ENCODE measurements around the gene MAP4K4.

MAP4K4 gene

DNA sequence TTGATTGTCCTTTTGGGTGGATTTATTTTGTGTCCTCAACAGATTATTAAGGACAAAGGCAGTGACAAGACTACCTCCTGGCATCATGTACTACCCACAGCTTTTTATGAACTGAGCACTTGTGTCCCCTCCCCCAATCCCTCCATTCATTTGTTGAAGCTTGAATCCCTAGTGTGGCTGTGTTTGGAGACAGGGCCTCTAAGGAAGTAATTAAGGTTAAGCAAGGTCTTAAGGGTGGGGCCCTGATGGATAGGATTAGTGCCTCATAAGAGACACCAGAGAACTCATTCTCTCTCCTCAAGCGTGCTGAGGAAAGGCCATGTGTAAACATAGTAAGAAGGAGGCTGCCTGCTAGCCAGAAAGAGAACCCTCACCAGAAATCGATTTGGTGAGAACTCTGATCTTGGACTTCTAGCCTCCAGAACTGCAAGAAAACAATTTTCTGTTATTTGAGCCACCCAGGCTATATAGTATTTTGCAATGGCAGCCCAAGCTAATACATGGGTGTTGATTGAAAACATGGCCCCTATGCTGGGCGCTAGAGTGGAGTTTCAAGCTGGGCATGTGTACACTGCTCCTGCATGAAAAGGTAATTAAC is 3.4 kb upstream of the MAP4K4 start:
- DNase-seq = no peak

DNA sequence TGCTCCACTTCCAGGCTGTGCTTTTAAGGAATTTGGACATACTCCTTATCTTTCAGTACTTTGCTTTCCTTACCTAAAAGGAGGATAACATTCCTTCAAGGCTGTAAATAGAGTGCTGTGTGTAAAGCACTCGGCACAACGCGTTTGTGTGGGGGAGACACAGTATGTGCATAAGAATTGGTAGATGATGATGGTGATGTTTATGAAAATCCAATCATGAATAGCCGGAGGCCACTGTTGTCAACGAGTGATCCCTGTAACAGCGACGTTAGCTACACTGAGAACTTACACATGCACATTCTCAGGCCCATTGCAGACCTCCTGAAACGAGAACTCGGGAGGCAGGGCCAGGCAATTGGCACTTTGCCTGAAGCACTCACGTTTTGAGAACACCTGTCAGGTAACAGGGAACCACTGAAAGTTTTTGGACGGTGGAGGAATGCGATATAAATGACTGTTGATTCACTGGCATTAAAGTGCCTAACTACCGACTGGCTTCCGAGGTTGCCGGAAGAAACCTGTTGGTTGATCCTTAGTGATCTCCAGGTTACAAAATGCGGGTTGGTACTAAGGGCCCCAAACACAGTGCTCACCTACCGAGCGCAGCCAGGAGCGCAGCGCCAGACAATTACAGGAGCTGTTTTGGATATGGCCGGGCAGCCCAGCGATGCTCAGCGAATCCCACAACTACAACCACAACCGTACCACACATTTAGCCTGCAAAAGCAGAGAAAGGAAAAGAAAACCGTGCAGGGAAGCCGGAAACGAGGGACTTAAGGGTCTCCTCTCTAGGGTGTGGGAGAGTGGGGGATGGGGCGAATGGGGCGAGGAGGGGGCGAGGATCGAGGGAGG is 1.0 kb upstream of the MAP4K4 start:
- DNase-seq = no peak

DNA sequence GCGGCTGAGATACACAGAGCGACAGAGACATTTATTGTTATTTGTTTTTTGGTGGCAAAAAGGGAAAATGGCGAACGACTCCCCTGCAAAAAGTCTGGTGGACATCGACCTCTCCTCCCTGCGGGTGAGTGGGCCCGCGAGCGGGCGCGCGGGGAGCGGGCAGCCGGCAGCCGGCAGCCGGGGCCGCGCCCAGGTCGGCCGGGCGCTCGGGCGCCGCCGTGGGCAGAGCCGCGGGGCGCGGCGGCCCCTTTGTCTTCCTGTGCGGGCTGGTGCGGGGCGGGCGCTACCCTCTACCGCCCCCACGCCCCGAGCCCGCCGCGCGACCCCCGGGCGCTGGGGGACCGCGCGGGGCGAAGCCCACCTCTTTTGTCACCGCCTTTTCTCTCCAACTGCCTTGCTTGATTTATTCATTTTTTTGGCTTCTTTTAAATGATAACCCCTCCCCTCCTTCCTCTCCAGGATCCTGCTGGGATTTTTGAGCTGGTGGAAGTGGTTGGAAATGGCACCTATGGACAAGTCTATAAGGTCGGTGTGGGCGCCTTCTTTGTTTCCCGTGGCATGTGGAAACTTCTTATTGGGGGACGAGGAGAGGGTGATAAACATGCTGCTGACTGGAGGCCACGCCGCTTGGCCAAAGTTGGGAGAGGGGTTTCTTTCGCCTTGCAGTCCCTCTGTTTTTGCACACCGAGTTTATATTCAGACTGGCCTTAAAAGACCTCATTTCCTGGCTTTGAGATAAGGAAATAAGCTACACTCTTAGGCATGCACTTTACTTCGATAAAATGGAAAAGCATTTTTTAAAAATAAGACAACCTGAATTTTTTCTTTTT is 722 bp downstream of the MAP4K4 start:
- no peak for DNase-seq

DNA sequence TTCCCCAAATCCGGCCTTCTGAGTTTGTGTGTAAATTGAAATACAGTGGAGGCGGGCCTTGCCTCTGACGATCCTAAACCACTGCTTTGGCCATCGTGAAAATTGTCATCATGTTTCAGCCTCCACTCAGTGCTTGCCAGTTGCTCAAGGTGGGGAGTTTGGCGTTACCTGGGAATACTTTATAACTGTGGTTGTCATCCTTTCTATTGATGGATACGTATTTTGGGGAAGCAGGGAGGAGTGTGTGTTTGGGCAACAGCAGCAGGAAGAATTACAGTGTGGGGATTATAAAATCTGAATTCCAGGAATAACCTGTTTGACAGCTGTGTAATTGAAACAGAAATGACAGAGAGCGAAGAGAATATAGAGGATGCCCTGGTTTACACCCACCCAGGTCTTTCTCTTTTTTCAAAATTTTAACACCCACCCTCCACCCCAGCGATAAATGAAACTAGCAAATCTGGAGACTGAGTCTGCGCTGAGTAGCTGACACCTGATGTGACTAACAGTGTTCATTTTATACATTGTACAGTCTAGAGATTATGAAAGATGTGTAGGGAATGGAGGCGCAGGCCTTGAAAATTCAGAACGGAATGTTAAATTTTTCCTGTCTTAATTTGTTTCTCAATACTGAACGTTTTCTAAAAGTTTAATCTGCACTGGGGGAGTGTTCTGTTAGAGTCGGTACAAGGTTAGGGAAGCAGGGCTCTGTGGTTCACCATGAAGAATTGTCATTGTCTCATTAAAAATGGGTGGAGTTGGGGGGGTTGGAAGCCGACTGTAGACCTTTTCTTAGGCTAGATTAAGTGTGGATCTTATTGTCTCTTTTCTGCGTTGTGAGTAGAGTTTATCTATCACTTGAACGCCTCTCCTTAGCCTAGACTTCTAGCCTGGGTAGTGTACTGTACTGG is 1.6 kb downstream of the MAP4K4 start:
- DNase-seq = no peak

DNA sequence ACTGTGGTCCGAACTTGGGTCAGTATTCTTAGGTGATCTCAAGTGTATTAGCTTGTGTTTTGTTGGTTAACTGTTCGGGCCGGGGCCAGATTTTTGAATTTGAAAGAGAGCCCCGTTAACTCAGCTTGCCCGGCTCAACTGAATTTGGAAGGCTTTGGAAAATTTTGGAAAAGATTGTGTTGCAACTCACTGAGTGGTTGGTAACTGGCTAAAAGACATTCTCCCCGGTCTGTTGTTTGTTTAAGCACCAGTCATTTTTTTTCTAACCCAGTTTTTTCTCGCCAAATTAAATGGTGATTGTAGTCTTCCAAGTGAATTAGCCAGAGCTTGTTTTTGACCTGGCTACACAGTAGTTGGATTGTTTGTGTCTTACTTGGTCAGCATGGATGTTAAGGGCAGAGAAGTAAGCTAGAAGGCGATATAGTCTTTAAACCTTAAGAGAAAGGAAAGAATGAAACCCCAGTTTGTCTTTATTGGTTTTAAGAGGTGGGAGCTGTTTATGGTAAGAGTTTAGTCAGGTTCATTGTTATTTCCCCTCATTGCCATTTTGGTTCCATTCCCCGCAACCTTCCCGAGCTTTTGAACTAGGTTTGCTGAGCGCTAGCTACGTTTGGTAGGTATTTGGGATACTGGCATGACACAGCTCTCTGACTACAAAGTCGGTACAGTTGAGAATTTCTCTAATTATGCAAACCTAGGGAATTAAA is 2.4 kb downstream of the MAP4K4 start:
- no peak for DNase-seq

DNA sequence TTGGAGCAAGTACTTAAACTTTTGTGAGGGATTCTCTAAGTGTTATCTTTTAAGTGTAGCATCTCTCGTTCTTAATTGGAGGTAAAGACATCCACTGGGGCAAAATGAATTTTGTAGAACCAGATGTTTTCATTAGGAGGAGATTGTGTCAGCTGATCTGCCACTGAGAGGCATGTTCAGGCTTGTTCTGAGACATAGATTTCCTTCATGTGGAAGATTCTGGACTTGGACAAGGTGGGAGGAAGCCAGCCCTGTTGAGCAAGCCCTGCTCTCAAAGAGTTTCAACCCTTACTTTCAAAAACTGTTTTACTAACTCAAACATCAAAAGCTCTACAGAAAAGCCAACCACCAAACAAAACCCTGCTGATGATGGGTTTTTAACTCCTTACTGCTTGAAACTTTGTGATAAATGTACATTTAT is 6.5 kb downstream of the MAP4K4 start:
- no peak for DNase-seq

DNA sequence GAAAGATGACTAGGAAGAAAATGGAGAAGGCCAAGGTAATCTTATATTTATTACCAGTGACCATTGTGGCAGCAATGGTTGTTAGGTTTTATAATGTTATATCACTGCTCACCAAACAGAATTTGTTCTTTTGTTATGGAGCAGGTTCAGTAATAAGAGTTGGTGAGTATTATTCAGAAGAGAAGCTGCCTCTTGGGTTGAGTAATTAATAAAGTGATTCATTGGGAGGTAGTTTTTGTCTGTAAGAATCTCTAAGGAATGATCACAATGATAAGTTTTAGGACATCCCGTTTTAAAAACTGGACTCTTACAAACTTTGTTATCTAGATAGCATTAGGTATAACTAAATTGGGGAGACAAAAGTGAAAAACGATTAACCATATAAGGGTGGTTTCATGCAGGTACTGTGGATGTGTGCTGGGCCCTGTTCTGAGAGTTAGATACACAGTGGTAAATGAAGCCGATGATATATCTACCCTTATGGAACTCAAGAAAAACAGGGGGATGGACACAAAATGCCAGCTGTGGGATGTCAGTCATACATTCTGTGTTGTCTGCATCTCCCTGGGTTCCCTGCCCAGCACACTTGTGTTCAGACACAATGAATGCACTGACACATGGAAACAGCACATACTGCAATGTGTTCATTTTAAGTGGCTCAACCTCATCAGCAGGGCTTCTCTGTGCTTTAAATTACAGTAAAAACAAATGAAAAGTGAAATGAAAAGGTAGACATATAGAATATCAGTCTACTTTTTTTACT is 7.5 kb downstream of the MAP4K4 start:
- DNase-seq = no peak

DNA sequence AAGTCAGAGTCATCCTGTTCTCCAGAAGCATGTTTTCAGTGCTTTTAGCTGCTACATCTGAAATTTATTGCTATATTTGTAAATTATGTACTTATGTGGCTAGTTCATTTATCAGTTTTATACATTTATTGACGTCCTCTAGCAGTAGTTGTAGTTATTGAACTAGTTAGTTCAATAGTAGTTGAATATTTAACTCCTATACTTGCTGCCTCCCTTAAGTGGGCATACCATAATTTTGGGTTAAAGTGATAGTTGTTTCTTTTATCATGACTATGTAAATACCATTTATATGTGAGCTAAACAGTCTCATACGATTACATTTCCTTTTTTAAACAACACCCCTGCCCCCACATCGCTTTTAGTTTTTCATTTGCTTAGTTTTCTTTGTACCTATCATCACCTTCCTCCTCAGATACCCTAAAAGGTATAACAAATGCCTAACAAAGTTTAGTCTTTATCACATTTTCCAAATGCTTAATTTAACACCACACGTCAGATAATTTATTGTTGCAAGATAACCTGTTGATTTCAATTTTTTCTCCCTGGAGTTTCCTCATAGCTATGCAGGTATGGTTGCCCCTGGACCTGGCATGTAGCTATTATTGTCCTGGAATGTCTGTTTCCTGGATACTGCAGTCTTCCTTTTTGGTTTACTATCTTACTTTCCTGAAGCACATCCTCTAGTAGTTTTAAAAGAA is 8.8 kb downstream of the MAP4K4 start:
- DNase-seq = no peak

DNA sequence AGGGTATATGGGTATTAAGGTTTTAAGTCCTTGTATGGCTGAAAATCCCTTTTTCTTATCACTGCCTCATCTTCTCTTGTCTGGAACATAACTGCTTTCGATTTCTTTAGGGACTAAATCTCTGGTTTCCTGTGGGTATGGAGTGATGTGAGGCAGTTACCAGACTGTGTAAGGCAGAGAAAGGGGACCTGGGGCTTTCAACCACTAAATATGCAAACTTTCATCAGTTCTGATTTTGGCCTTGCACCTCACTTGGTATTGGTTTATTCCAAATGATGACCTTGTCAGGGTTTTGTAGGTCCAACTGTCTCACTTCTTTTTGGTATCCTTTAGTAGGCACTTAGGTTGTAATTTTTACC is 9.3 kb downstream of the MAP4K4 start:
- no peak for DNase-seq

DNA sequence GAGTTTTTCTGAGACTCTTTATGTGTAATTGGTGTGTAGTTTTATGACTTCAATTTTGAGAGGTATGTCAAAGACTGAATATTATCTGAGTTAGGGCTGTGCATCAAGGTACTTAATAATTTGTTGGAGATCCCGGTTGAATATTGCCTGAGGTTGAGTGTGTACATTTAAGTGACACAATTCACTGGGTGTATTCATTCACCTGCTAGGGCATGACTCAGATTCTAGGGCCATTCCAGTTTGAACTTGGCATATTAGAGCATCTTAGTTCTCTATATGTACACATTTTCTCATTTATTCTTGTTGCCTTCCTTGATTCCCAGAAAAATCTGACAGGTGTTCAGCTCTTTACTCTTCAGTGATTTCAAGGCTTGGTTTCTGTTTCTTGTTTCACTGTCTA is 12.5 kb downstream of the MAP4K4 start:
- no peak for DNase-seq

DNA sequence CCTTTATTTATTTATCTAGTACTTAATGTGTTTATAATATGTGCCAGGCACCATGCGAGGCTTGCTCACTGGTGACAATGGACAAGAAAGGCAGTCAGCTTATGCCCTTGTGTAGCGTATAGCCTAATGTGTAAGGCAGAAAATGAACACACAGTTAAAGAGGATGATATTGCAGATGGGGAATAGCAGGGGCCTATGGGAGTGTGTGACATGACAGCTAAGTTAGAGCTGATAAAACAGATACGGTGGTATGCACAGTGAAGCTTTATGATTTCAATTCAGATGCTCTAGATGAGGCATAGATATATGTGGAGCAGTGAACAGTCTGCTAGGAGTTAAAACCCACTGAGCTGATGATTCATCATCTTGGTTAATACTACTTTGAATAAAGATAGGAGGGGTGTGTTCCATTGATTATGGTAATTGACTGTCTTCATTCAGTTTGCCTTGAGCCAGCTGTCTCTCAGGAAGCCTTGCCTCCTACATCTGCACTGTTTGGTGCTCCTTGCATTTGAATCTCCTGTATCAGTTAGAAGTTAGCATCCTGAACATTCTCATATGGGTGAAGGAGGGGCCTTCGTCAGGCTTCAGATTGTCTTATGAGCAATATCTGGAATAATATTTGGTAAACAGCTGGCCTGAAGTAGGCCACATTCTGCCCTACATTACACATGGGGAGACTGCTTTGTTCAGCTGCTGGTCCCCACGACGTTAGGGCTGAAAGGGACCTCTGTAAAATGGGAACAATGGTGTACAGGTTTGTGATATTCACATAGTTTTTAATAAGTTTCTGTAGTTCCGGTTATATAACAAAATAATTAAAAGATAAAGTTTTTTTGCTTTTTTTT is 13.2 kb downstream of the MAP4K4 start:
- DNase-seq = no peak

DNA sequence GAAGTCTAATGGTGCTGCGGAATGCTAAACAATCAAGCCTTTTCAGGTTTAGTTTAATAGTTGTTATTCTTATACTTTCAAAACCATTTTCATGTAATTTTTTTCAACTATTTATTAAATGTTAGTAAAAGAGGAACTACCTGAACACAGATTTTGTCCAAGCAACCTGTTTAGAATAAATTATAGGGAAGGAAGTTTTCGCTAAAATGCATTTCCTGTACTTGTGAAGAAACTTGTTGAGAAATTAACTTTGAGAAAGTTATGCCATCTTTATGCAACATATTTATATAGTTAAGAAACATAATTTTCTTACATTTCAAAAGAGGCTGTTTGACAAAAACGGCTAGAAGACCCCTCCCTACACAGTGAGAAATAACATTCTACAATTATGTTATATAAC is 16.6 kb downstream of the MAP4K4 start:
- no peak for DNase-seq

DNA sequence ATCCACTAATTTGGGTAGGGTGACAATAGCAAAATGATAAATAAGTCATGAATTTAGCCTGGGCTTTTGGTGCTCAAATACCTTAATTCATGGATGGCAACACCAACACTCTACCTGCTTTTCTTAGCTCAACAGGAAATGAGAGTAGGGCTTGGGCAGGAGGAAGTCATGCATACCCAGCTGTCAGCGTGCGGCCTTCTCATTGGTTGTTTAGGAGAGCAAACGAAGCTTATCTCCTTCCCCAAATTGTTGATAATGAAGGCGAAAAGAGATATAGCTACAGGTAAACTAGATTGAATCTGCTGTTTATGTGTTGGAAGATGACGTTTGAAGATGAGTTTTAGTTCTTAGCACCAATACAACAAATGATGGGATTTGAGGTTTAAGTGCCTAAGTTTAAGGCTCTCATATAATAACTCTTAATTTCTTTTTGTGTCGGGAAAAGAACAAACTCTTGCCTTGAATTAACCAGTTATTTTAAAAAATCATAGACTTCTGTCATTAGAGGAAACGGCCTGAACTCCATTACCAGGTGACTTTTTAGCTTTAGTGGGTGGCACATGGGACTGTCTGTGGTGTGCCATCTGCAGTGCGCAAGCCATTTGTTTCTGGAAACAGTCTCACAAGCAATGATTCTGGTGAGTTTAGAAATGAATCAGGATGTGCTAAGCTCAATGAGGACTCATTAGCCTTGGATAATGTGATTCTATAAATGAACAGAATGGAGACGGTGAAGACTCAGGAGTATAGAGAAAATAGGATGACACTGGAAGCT is 19.8 kb downstream of the MAP4K4 start:
- peak; percentile 84 for DNase-seq

DNA sequence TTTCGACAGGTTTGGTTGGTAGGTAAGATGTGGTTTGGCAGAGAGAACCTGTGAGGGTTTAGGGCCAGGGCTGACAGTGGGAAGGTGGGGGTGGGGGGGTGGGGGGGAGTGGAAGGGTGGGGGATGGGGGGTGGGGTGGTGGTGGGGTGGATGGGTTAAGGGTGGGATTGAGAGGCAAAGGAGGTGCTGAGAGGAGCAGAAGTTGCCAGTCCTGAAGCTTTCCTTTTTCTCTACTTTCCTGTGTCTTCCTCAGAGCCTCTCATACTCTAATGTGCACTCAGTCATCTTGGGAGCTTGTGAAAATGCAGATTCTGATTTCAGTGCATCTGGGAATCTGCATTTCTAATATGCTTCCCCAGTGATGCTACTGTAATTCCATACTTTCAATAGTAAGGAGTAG is 21.0 kb downstream of the MAP4K4 start:
- no peak for DNase-seq

DNA sequence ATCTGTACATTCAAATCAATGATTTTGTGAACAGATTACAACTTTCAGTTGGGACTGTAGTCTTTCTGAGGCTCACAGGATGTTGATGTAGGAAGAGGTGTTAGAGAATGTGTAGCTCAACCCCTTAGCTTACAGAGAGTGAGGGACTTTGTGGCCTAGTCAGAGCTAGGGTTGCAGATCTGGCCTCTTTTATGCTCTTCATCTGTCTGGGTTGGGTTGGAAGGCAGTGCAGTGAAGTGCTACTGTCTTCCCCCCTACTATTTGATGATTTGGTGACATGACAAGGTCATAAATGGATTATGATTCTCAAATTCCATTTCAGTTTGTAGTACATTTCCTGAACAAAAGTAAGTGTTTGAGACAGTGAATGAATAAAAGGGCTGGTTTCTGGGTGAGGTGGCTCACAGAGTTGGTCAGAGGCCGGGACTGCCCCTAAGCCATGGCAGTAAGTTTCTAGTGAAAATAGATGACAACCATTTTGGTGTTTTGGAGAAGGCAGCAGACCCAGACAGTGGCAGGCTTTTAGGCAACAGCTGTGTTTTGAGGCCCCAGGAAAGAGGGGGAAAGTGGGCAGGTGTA is 21.6 kb downstream of the MAP4K4 start:
- DNase-seq = no peak

DNA sequence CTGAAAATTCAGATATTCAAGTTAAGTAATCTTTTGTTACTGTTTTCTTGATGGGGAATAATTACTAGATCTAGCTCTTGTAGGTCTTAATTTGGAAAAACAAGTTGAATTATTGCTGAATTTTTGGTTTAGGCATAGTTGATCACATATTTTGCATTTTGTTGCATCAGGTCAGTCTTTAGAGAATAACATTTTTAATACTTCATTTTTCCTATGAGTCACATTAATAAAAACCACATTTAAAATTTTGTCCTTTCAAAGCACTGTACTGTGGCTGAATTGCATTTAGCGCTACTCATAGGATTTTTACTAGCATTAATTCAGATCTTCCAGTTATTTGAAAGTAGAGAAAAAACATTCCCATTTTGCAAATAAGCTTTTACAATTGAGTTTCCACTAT is 23.2 kb downstream of the MAP4K4 start:
- no peak for DNase-seq

DNA sequence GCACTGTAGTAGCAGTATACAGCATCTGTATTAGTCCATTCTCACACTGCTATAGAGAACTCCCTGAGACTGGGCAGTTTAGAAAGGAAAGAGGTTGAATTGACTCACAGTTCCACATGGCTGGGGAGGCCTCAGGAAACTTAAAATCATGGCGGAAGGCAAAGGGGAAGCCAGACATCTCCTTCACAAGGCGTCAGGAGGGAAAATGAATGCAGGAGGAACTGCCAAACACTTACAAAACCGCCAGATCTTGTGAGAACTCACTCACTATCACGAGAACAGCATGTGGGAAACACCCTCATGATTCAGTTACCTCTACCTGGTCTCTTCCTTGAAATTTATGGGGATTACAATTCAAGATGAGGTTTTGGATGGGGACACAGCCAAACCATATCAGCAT is 25.4 kb downstream of the MAP4K4 start:
- peak; percentile 55 for DNase-seq

DNA sequence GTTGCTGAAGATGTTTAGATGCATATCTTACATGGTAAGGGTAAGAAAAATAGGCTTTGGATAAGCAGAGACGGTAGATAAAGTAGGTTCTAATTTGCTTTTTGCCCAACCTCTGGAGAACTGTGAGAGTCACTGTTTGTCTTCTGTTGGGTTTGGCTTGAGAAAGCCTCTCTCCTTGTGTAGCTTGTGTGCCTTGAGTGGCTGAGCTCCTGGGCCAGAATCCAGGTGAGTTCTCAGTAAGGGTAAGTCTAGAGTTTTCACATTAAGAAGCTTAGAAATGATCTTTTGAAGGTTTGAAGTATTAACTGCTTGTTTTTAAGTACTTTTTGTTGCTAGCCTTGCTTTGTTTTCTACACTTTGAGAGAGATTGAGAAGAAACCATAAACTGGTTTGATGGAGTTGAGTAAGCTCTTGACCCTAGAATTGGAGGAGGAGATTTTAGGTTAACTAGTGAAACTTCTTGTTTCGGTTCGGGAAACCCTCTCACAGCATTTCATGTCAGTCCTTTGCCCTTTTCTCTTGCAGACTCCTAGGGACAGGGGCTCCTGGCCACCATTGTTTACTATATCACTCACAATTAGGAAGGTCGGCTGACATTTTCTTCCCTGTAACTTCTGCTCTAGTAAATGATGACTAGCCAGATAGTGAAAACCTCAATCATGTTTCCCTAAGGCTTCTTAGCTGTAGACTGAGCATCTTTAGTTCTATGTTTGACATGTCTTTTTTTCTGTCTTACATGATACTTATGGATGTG is 26.0 kb downstream of the MAP4K4 start:
- DNase-seq = no peak

Measured in CD4-positive, alpha-beta T cell treated with Interleukin-15 for 1 hour (primary cell).